Transverse colon (tissue), 4 donors: ENCODE results near the gene FITM1. TPM values are rescaled to one million over a fixed set of nuclear protein-coding genes. Genes with fewer than 3 reads are reported as not detected.

Source experiments
- DNase-seq: peaks from one replicate; pipeline ENCODE4 v3.0.0-alpha.2; 2019
- H3K27ac ChIP-seq, 4 donors: fragments of 200-600 bp; sonication (generic); 2 replicates each; pipeline ENCODE4 v1.5.1; 2016 to 2018; ENCODE audit warnings: inconsistent platforms in 4 of 4
- H3K27me3 ChIP-seq: fragments of 200-600 bp; sonication (generic); 2 replicates; pipeline ENCODE4 v1.5.1; 2017; ENCODE audit warnings: inconsistent platforms
- H3K36me3 ChIP-seq, 4 donors: fragments of 200-600 bp; sonication (generic); 2 replicates each; pipeline ENCODE4 v1.5.1; 2017 to 2019; ENCODE audit warnings: inconsistent platforms in 4 of 4
- H3K4me1 ChIP-seq, 4 donors: fragments of 200-600 bp; sonication (generic); 2 replicates each; pipeline ENCODE4 v1.5.1; 2017 to 2020; ENCODE audit warnings: inconsistent platforms in 4 of 4
- H3K4me3 ChIP-seq, 4 donors: fragments of 200-600 bp; sonication (generic); 1 replicate in 1 of 4; 2 replicates in 3 of 4; pipeline versions ENCODE4 v1.5.1 to v1.6.1; 2017 to 2019; ENCODE audit warnings: inconsistent platforms in 4 of 4
- H3K9me3 ChIP-seq, 2 donors: fragments of 200-600 bp; sonication (generic); 2 replicates each; pipeline ENCODE4 v1.5.1; 2017 to 2019; ENCODE audit warnings: inconsistent platforms in 2 of 2
- CTCF ChIP-seq, 5 experiments: fragments of 200-600 bp in 3 of 5; fragments of 450-650 bp in 2 of 5; sonication (generic) in 3 of 5; IDR thresholded peaks; 1 replicate in 2 of 5; 2 replicates in 3 of 5; pipeline ENCODE4 v1.5.1; 2016 to 2017; ENCODE audit warnings: antibody characterized with exemption in 5 of 5, inconsistent platforms in 3 of 5, mild to moderate bottlenecking in 2 of 5, moderate library complexity in 1 of 5
- EP300 ChIP-seq: sonication (generic); formaldehyde crosslinking; IDR thresholded peaks from one replicate; pipeline ENCODE4 v1.6.1; 2017; ENCODE audit warnings: antibody characterized with exemption, low read depth
- POLR2A ChIP-seq: fragments of 450-650 bp; IDR thresholded peaks from one replicate; pipeline ENCODE4 v1.6.1; 2016; ENCODE audit warnings: antibody characterized with exemption, mild to moderate bottlenecking, moderate library complexity
- POLR2AphosphoS5 ChIP-seq, 3 donors: sonication (generic); formaldehyde crosslinking; IDR thresholded peaks; one replicate each; pipeline ENCODE4 v1.6.1; 2016; ENCODE audit warnings: antibody characterized with exemption in 3 of 3
- WGBS, 2 donors: methylation state at CpG; one replicate each; pipeline ENCODE4 v1.1.5; 2018; ENCODE audit warnings: low coverage in 1 of 2; 5-methylcytosine and 5-hydroxymethylcytosine counted together
- in situ Hi-C, 4 donors: fragments of 200-750 bp; cut with MboI; loops; one replicate each; pipeline versions ENCODE4 v1.15.0 to v1.15.1; 2017; ENCODE audit warnings: low sequenced_read_pairs in 3 of 4, low pct_ligation_motif_present in 1 of 4, low pct_unique_long_range_greater_than_20kb in 1 of 4
- intact Hi-C: fragments of 100-400 bp; cut with DNase I; formaldehyde crosslinking; loops from one replicate; pipeline ENCODE4 v1.15.1; 2023; ENCODE audit warnings: low total_unique reads
- total RNA-seq, 4 donors: library from RNA; depleted of rRNA; stranded (reverse); fragments of >200 nt; gene quantifications; one replicate each; pipeline ENCODE4 v1.1.0, GENCODE V29; 2016

Gene FITM1
- total RNA-seq, 4 donors from 2014 or later, result 1.4 to 1.6 TPM; not detected in 2

- DNase-seq, result no peak
- Histone ChIP-seq H3K36me3 (peaks cover 0 to 58% (median 24%) of the 10 kb centered on the region in 4 donors), H3K4me1 (peaks cover 22 to 32% (median 24%) of the 10 kb centered on the region in 4 donors), H3K27me3 (no peaks in the 10 kb centered on the region), H3K9me3 (no peaks in the 10 kb centered on the region), H3K27ac (peak overlapping the region; percentile 91 to 95 (median 94)), H3K4me3 (no peak overlapping the region)
- in situ Hi-C loops, result no loop called here
- 99% methylated on average over 4 of the region's 4 CpGs; no CpG with 5 or more reads in 1 of the 2 donors for WGBS, 2 donors
- TF ChIP-seq CTCF (IDR thresholded peaks at IDR 0.05) (no peak), EP300 (no peak), POLR2AphosphoS5 (IDR thresholded peaks at IDR 0.05) (no peak), POLR2A (no peak)
- intact Hi-C loops, result no loop called here
Measured at GRCh38 chr14:24160499-24160849, 30.0 kb downstream of the FITM1 start.

GRCh38 chr14:24160850-24161804, 30.7 kb downstream of the FITM1 start, which contains the start of gene IRF9:
IRF9 (plus strand) TSS chr14:24161265; CDS start chr14:24162145, 880 bp downstream.
- H3K4me3 ChIP-seq, result peak within 1 kb of the TSS; percentile 36 to 78 (median 64)
- peaks cover 22 to 32% (median 24%) of the 10 kb centered on the region in 4 donors for H3K4me1 ChIP-seq
- no peaks in the 10 kb centered on the region for H3K9me3 ChIP-seq
- TF ChIP-seq POLR2A, result peak; percentile 75
- peak; percentile 61 for TF ChIP-seq EP300
- peak; percentile 84 to 89 (median 88) for TF ChIP-seq POLR2AphosphoS5 (IDR thresholded peaks at IDR 0.05)
- peak; percentile 93 to 99 (median 96) for TF ChIP-seq CTCF (IDR thresholded peaks at IDR 0.05)
- intact Hi-C loops (no loop called here), in situ Hi-C loops (no loop called here)
- peak within 1 kb of the TSS; percentile 91 to 95 (median 94) for H3K27ac ChIP-seq
- 0 to 2% methylated on average over 2 to 12 of the region's 12 CpGs for WGBS, 2 donors
- DNase-seq, result peak; percentile 98
- peaks cover 0 to 58% (median 23%) of the 10 kb centered on the region in 4 donors for H3K36me3 ChIP-seq
- no peaks in the 10 kb centered on the region for H3K27me3 ChIP-seq

- H3K9me3 ChIP-seq, result no peaks in the 10 kb centered on the region
- H3K27ac ChIP-seq, result peak overlapping the region; percentile 91 to 95 (median 94)
- in situ Hi-C loops, result no loop called here
- intact Hi-C loops, result no loop called here
- no peak for TF ChIP-seq CTCF (IDR thresholded peaks at IDR 0.05)
- TF ChIP-seq POLR2A, result no peak
- no peak for TF ChIP-seq POLR2AphosphoS5 (IDR thresholded peaks at IDR 0.05)
- TF ChIP-seq EP300, result no peak
- 39 to 50% methylated on average over 2 to 8 of the region's 8 CpGs for whole genome bisulfite sequencing, 2 donors
- H3K4me3 ChIP-seq, result peak overlapping the region; percentile 36 to 78 (median 64)
- DNase-seq, result no peak
- H3K36me3 ChIP-seq, result peaks cover 0 to 58% (median 21%) of the 10 kb centered on the region in 4 donors
- H3K27me3 ChIP-seq, result no peaks in the 10 kb centered on the region
- H3K4me1 ChIP-seq, result peaks cover 22 to 32% (median 24%) of the 10 kb centered on the region in 4 donors
Measured at GRCh38 chr14:24162093-24162492, 31.6 kb downstream of the FITM1 start.

GRCh38 chr14:24164518-24164991, 34.1 kb downstream of the FITM1 start:
- H3K4me1 ChIP-seq, result peaks cover 22 to 32% (median 24%) of the 10 kb centered on the region in 4 donors
- intact Hi-C loops, result no loop called here
- in situ Hi-C loops, result no loop called here
- H3K9me3 ChIP-seq, result no peaks in the 10 kb centered on the region
- 89% methylated on average over 14 of the region's 14 CpGs; no CpG with 5 or more reads in 1 of the 2 donors for WGBS, 2 donors
- no peak overlapping the region for H3K27ac ChIP-seq
- DNase-seq, result no peak
- TF ChIP-seq POLR2A (no peak), EP300 (no peak), CTCF (IDR thresholded peaks at IDR 0.05) (no peak), POLR2AphosphoS5 (IDR thresholded peaks at IDR 0.05) (no peak)
- no peaks in the 10 kb centered on the region for H3K27me3 ChIP-seq
- no peak overlapping the region for H3K4me3 ChIP-seq
- peaks cover 0 to 50% (median 15%) of the 10 kb centered on the region in 4 donors for H3K36me3 ChIP-seq
